Astrocyte of the hippocampus (primary cell): Measurements from ENCODE around the gene SLC39A2.
"Not testable (repeated sequence)": the region's sequence is repeated elsewhere in the genome, so short reads cannot be mapped to it uniquely, and the experiment has no call there.

Source experiments
- DNase-seq: peaks from one replicate; pipeline ENCODE4 v3.0.0; 2011; ENCODE audit warnings: low read depth, low spot score

The SLC39A2 gene, protein sequence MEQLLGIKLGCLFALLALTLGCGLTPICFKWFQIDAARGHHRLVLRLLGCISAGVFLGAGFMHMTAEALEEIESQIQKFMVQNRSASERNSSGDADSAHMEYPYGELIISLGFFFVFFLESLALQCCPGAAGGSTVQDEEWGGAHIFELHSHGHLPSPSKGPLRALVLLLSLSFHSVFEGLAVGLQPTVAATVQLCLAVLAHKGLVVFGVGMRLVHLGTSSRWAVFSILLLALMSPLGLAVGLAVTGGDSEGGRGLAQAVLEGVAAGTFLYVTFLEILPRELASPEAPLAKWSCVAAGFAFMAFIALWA

GRCh38 chr14:20998674-20999366, at the start of gene SLC39A2:
TSS of gene SLC39A2 (plus strand) at chr14:20999293. CDS start at chr14:20999447, 154 bp downstream.
- DNase-seq = peak; percentile 39

- DNase-seq = not testable (repeated sequence)
Observed at GRCh38 chr14:20954736-20955537, 44.2 kb upstream of the SLC39A2 start, which contains the start of gene RNASE2. TSS of gene RNASE2 (plus strand) at chr14:20955487. CDS start at chr14:20955772, 285 bp downstream.

DNA sequence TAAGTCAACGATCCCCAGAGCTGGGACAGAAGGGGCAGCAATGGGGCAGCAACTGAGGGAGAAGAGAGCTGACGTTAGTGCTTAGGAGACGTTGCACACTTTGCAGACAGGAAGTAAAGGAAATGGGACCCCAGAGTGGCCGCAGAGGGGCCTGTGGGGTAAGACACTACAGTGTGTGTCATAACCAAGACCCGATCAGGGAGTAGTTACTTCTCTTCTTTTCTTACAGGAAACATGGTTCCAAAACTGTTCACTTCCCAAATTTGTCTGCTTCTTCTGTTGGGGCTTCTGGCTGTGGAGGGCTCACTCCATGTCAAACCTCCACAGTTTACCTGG, 43.6 kb upstream of the SLC39A2 start:
- DNase-seq = not testable (repeated sequence)

DNA sequence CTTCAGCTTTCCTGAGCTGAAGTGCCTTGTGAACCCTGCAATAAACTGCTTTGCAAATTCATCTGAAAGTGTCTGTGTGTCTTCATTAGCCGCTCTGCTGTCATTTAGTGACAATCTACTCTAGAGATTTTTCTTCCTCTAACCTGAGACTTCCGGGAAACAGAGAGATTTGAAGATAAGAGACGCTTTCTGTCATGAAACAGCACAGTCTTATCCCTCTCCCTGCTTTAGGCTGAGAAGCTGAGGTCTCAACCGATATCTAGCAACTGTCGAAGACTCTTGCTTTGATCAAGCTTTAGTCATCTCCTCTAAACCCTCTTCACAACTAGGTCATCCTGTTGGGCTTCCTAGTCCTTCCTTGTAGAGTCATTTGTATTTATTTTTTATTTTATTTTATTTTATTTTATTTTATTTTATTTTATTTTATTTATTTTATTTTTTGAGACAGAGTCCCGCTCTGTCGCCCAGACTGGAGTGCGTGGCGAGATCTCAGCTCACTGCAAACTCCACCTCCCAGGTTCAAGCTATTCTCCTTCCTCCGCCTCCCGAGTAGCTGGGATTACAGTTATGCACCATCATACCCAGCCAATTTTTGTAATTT, 42.6 kb upstream of the SLC39A2 start:
- DNase-seq = no peak

GRCh38 chr14:20958946-20959345, 40.1 kb upstream of the SLC39A2 start:
- DNase-seq = not testable (repeated sequence)

GRCh38 chr14:20969336-20969735, 29.8 kb upstream of the SLC39A2 start:
- no peak for DNase-seq

GRCh38 chr14:20970647-20970982, 28.5 kb upstream of the SLC39A2 start:
- DNase-seq = no peak

DNA sequence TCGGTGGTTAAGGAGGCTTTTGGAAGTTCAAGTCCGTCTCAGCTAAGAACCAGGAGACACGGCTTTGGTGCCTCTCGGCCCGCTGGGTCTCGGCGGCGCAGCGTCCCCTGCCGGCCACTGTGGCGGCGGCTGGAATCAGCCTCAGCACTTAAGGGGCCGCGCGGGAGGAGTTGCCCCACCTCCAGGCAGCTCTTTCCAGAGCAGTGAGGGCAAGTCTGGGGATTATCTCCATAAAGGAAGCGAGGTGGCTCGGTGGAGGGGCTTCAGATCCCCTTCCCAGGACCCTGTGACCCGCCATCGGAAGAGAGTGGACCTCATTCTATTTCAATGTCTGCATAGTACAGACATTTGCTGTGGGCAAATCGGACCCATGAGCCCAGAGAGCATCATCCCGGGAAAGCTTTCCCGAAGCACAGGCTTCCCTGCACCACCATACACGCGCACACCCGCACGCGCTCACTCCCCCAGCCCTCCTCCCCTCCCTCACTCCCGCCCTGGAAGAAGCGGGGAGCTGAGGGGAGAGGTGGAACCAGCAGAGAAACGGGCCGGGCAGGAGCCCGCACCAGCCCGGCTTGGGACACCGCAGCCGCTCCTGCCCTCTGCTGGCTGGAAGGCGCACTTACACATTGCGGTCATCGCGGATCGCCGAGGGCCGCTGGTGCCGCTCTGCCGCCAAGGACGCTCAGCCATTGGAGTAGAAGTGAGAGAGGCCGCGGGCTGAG, 27.9 kb upstream of the SLC39A2 start:
- peak; percentile 95 for DNase-seq

DNA sequence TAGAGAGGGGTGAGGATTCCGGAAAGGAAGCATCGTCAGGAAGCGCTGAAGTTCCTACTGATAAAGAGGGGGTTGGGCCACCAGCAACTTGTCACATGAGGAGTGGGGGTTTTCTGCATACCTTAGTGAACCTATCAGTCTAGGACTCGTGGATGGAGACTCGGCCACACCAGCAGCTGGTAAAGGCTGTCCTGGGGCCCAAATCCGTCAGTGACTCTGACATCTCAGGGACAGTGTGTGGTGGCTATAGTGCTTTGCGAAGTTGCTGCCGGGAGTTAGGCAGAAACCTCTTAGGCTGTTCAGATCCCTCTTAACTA, 27.4 kb upstream of the SLC39A2 start:
- no peak for DNase-seq

DNA sequence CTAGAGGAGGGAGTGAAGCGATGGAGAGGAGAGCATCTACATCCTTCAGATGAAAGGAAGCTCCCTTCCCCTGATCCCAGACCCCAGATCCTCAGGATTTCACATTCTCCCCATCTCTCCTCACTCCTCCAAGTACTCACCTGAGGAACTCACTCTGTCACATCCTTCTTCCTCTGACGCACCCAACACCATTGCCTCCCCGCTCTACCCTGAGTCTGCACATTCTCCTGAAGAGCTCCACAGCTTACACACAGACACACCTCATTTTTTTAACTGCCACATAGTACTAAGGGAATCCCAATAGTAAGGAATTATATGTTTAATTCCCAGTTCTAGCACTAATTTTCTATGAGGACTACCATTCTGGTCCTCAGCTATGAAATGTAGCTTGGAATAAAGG, 25.6 kb upstream of the SLC39A2 start:
- no peak for DNase-seq

GRCh38 chr14:20976291-20976690, 22.8 kb upstream of the SLC39A2 start:
- DNase-seq = no peak

DNA sequence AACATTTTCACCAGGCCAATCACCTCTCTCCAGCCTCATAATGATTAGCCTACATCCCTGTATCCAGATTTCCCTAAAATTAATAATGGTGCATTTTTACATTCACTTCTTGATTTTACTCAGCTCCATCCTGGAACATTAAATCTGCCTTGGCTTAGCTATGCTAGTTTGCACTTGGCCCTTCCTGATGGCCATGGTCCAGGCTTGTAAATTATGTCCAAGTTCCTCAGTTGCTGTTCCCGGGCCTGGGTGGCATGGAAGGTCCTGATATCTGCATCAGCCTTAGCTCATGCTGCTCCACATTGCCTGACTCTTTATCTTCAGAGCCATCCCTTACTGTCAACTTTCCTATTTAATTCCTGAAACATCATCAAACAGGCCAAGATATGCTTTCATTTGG, 20.4 kb upstream of the SLC39A2 start:
- DNase-seq = no peak

- DNase-seq = no peak
Observed at GRCh38 chr14:20980906-20981305, 18.2 kb upstream of the SLC39A2 start.

DNA sequence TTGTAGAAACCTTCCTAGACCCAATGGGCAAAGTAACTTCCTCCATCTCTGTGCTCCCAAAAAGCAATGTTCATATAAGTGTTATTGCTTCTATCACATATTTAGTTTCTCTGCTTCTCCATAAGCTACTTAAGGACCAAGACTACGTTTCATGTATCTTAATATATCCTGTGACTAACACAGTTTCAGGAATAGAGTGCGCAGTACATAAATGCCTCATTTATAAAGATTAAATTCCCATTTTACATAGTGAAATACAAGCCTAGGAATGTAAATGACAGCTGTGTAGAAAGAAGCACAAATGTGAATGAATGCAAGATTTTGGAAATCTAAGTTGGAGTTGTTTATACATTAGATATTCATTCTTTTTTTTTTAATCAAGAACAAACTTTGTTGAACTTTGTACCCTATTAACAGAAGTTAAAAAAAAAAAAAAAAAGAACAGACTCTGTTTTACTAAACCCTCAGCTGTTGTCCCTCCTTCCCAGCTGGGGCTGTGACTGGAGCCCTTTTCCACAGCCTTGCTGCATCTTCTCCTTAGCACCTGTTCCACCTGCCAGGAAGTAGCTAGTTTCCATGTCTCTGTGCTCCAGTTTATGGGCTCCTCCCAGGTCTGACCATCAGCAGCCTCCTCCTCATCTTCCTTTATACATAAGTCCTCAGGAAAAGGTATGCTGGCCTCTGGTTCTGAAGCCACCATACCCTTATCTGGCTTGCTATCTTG, 16.3 kb upstream of the SLC39A2 start:
- no peak for DNase-seq

DNA sequence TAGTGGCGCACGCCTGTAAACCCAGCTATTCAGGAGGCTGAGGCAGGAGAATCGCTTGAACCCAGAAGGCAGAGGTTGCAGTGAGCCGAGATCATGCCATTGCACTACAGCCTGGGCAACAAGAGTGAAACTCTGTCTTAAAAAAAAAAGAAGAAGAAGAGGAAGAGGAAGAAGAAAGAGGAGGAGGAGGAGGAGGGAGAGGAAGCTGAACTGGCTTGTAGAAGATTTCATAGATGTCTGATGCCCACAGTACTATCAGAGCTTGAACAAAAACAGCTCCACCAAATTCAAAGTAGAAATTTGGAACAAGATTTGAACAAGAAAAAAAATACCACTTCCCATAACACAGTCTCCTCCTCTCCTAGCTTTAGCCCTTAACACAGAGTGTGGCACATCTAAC, 13.4 kb upstream of the SLC39A2 start:
- DNase-seq = not testable (repeated sequence)

DNA sequence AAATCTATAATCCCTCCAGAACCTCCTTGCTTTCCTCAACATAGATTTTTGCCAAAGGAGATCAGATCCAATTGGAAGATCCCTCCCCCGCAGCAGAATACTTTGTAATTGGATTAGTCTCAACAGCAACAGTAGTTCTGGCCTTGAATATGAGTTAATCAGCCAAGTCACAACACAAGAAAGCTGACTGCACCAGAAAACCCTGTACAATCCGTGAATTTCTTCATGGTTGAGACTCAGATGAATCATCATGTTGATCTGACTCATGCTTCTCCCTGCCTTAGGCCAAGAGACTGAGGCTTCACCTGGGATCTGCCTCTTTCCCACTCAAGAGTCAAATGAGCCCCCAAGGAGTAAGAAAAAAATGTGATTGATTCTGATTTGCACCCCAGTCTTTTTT, 12.3 kb upstream of the SLC39A2 start:
- DNase-seq = peak; percentile 92

GRCh38 chr14:20988717-20989470, 10.2 kb upstream of the SLC39A2 start:
- DNase-seq = peak; percentile 10

DNA sequence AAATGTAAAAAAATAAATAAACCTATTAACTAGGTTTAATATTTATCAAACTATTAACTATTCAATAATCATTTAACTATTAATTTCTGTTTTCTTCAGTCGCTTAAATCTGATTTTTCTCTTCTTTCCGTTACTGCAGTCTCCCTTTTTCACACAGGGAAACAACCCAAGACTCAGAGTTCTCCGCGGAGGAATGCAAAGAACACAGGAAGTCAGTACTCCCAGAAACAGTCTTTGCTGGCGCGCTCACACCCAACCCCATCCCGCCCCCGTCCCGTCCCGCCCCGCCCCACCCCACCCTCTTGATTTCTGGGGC, 9.7 kb upstream of the SLC39A2 start:
- no peak for DNase-seq

DNA sequence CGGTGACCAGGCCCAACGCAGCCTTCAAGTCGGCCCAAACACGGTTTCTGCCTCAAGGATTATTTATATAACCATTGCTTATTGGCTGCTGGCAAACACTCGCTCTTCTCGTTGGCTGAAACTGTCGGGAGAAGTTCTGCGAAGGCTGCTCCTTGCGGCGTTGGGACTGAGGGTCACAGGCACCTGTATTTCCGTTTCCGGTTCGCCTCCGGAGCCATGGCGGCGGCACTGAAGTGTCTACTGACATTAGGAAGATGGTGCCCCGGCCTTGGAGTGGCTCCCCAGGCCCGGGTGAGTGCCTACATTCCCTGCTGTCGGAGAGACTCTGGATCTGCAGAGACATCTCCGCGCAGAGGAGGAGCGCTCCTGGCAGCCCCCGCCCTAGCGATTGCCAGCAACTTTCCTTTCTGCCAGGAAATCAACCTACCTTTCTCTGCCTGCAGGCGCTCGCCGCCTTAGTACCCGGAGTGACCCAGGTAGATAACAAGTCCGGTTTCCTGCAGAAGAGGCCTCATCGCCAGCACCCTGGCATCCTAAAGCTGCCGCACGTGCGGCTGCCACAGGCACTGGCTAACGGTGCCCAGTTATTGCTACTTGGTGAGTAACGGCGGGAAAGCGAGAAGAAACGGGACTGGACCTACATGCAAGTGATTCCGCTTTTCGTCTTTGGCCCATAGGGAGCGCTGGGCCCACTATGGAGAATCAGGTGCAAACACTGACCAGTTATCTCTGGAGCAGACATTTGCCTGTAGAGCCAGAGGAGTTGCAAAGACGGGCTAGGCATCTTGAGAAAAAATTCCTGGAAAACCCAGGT, 9.1 kb upstream of the SLC39A2 start, which contains the start of gene METTL17:
TSS of gene METTL17 (plus strand) at position 194 of the 814 bp plus-strand sequence. CDS start at position 217, 23 bp downstream.
- peak; percentile 97 for DNase-seq
